ENCODE measurements around the gene CCDC149.

CCDC149 gene

GRCh38 chr4:24912252-24913118 lies at the start of gene CCDC149:
Gene CCDC149 (minus strand): TSS chr4:24913042. CDS start chr4:24912864, 178 bp downstream.
- in situ Hi-C loops (cut with HindIII; ENCODE audit: low pct_ligation_motif_present, low sequenced_read_pairs) = no loop called here
- Histone ChIP-seq H3K36me3 (replicated peaks) (peaks cover 2% of the 10 kb centered on the region), H3K27me3 (replicated peaks) (no peaks in the 10 kb centered on the region), H3K27ac (peak within 1 kb of the TSS; percentile 43), H3K4me3 (ENCODE audit: low read depth, low read length) (peak within 1 kb of the TSS; percentile 69)
- TF ChIP-seq CTCF (IDR thresholded peaks at IDR 0.05; ENCODE audit: low read depth, low read length, missing control alignments) = no peak
- peak; percentile 25 for DNase-seq

- TF ChIP-seq CTCF (IDR thresholded peaks at IDR 0.05; ENCODE audit: low read depth, low read length, missing control alignments) = no peak
- no peak for DNase-seq
- no peaks in the 10 kb centered on the region for H3K36me3 ChIP-seq (replicated peaks)
- no peaks in the 10 kb centered on the region for H3K27me3 ChIP-seq (replicated peaks)
- H3K27ac ChIP-seq = no peak overlapping the region
- in situ Hi-C loops (cut with HindIII; ENCODE audit: low pct_ligation_motif_present, low sequenced_read_pairs) = no loop called here
- no peak overlapping the region for H3K4me3 ChIP-seq (ENCODE audit: low read depth, low read length)
Measured at GRCh38 chr4:24957886-24958285, 45.0 kb upstream of the CCDC149 start.

GRCh38 chr4:24956763-24957162 lies 43.9 kb upstream of the CCDC149 start:
- Histone ChIP-seq H3K27ac (no peak overlapping the region), H3K4me3 (ENCODE audit: low read depth, low read length) (no peak overlapping the region), H3K36me3 (replicated peaks) (no peaks in the 10 kb centered on the region), H3K27me3 (replicated peaks) (no peaks in the 10 kb centered on the region)
- no peak for DNase-seq
- no peak for TF ChIP-seq CTCF (IDR thresholded peaks at IDR 0.05; ENCODE audit: low read depth, low read length, missing control alignments)
- in situ Hi-C loops (cut with HindIII; ENCODE audit: low pct_ligation_motif_present, low sequenced_read_pairs) = no loop called here

- no peak for TF ChIP-seq CTCF (IDR thresholded peaks at IDR 0.05; ENCODE audit: low read depth, low read length, missing control alignments)
- in situ Hi-C loops (cut with HindIII; ENCODE audit: low pct_ligation_motif_present, low sequenced_read_pairs) = no loop called here
- H3K27ac ChIP-seq = no peak overlapping the region
- no peaks in the 10 kb centered on the region for H3K36me3 ChIP-seq (replicated peaks)
- H3K4me3 ChIP-seq (ENCODE audit: low read depth, low read length) = no peak overlapping the region
- H3K27me3 ChIP-seq (replicated peaks) = no peaks in the 10 kb centered on the region
- no peak for DNase-seq
Measured at GRCh38 chr4:24956091-24956490, 43.2 kb upstream of the CCDC149 start.

GRCh38 chr4:24952667-24953066 lies 39.8 kb upstream of the CCDC149 start:
- in situ Hi-C loops (cut with HindIII; ENCODE audit: low pct_ligation_motif_present, low sequenced_read_pairs) = no loop called here
- H3K27me3 ChIP-seq (replicated peaks) = no peaks in the 10 kb centered on the region
- TF ChIP-seq CTCF (IDR thresholded peaks at IDR 0.05; ENCODE audit: low read depth, low read length, missing control alignments) = no peak
- no peak overlapping the region for H3K27ac ChIP-seq
- no peak overlapping the region for H3K4me3 ChIP-seq (ENCODE audit: low read depth, low read length)
- DNase-seq = no peak
- H3K36me3 ChIP-seq (replicated peaks) = no peaks in the 10 kb centered on the region

Data from brain microvascular endothelial cell (primary cell).